Measurements from ENCODE around the gene MEG3. TPM values are rescaled to one million over a fixed set of nuclear protein-coding genes. Genes with fewer than 3 reads are reported as not detected.

The MEG3 gene
- total RNA-seq, 4 donors from 2014 or later, result 101 to 177 (median 167) TPM

GRCh38 chr14:100836311-100836805, 10.4 kb downstream of the MEG3 start:
- peaks cover 0 to 4% (median 0%) of the 10 kb centered on the region in 3 donors for H3K36me3 ChIP-seq
- H3K4me1 ChIP-seq, result peaks cover 0 to 5% (median 0%) of the 10 kb centered on the region in 4 donors
- H3K9me3 ChIP-seq, result no peaks in the 10 kb centered on the region
- no peak overlapping the region for H3K4me3 ChIP-seq
- WGBS, 2 donors, result 84 to 90% methylated on average over 8 to 10 of the region's 12 CpGs
- DNase-seq (ENCODE audit: low spot score in 2 of 2), result no peak
- no peak overlapping the region for H3K27ac ChIP-seq
- no peak for TF ChIP-seq POLR2A (IDR thresholded peaks at IDR 0.05)
- no peak for TF ChIP-seq EP300 (IDR thresholded peaks at IDR 0.05)
- no peak for TF ChIP-seq CTCF (IDR thresholded peaks at IDR 0.05)
- peaks cover 0 to 4% of the 10 kb centered on the region in 2 donors for H3K27me3 ChIP-seq

- no peak overlapping the region for H3K4me3 ChIP-seq
- 74 to 75% methylated on average over 23 to 26 of the region's 26 CpGs for WGBS, 2 donors
- H3K27me3 ChIP-seq, result peaks cover 0 to 4% of the 10 kb centered on the region in 2 donors
- no peak overlapping the region for H3K27ac ChIP-seq
- peaks cover 0 to 4% (median 0%) of the 10 kb centered on the region in 3 donors for H3K36me3 ChIP-seq
- DNase-seq (ENCODE audit: low spot score in 2 of 2), result no peak
- peaks cover 0 to 5% (median 0%) of the 10 kb centered on the region in 4 donors for H3K4me1 ChIP-seq
- H3K9me3 ChIP-seq, result no peaks in the 10 kb centered on the region
- TF ChIP-seq POLR2A (IDR thresholded peaks at IDR 0.05), result no peak
- no peak for TF ChIP-seq EP300 (IDR thresholded peaks at IDR 0.05)
- TF ChIP-seq CTCF (IDR thresholded peaks at IDR 0.05), result no peak
Observed at GRCh38 chr14:100836941-100837804, 11.3 kb downstream of the MEG3 start.

- Histone ChIP-seq H3K9me3 (no peaks in the 10 kb centered on the region), H3K27me3 (peaks cover 0 to 4% of the 10 kb centered on the region in 2 donors), H3K4me3 (no peak overlapping the region), H3K27ac (no peak overlapping the region), H3K4me1 (peaks cover 0 to 8% (median 0%) of the 10 kb centered on the region in 4 donors), H3K36me3 (peaks cover 0 to 4% (median 0%) of the 10 kb centered on the region in 3 donors)
- DNase-seq (ENCODE audit: low spot score in 2 of 2), result no peak
- WGBS, 2 donors, result 84 to 85% methylated on average over 8 of the region's 8 CpGs
- TF ChIP-seq POLR2A (IDR thresholded peaks at IDR 0.05) (no peak), CTCF (IDR thresholded peaks at IDR 0.05) (no peak), EP300 (IDR thresholded peaks at IDR 0.05) (no peak)
Observed at GRCh38 chr14:100837805-100838350, 12.0 kb downstream of the MEG3 start.

GRCh38 chr14:100838493-100839314, 12.8 kb downstream of the MEG3 start:
- H3K36me3 ChIP-seq, result peaks cover 0 to 4% (median 0%) of the 10 kb centered on the region in 3 donors
- H3K27ac ChIP-seq, result no peak overlapping the region
- WGBS, 2 donors, result 69 to 71% methylated on average over 14 of the region's 14 CpGs
- H3K4me1 ChIP-seq, result peaks cover 0 to 12% (median 0%) of the 10 kb centered on the region in 4 donors
- no peak for DNase-seq (ENCODE audit: low spot score in 2 of 2)
- H3K9me3 ChIP-seq, result no peaks in the 10 kb centered on the region
- H3K27me3 ChIP-seq, result peaks cover 0 to 4% of the 10 kb centered on the region in 2 donors
- TF ChIP-seq EP300 (IDR thresholded peaks at IDR 0.05) (no peak), CTCF (IDR thresholded peaks at IDR 0.05) (no peak), POLR2A (IDR thresholded peaks at IDR 0.05) (no peak)
- no peak overlapping the region for H3K4me3 ChIP-seq

All from tibial nerve (tissue), 4 donors.